ENCODE results near the gene SMIM11. TPM values are rescaled to one million over a fixed set of nuclear protein-coding genes. Genes with fewer than 3 reads are reported as not detected.

SMIM11 gene
- total RNA-seq: 2.8 and 3.1 TPM in 2 replicates

GRCh38 chr21:34374940-34375618 lies at the start of gene SMIM11:
TSS of gene SMIM11 (plus strand) at chr21:34375507. CDS start at chr21:34379505, 3,998 bp downstream.

GRCh38 chr21:34363733-34364132 lies 11.6 kb upstream of the SMIM11 start, which contains the start of gene KCNE2:
TSS of gene KCNE2 (plus strand) at chr21:34364006. CDS start at chr21:34370479, 6,473 bp downstream.

GRCh38 chr21:34423805-34424204 lies 48.5 kb downstream of the SMIM11 start, which contains the start of gene SMIM34:
TSS of gene SMIM34 (minus strand) at chr21:34423951. CDS start at chr21:34423839, 112 bp downstream.

Other genes starting within 250 kb of the SMIM11 start
- not detected in 2 replicates for gene KCNE2, start 11.5 kb upstream of the SMIM11 start, total RNA-seq
- not detected in 2 replicates for gene SMIM34, start 48.4 kb downstream of the SMIM11 start, total RNA-seq
- gene KCNE1, start 136.7 kb downstream of the SMIM11 start, total RNA-seq: under 0.01 TPM in 1 of 2 replicates, not detected in the other
- gene RCAN1, start 239.6 kb downstream of the SMIM11 start, total RNA-seq: 6.7 and 16.5 TPM in 2 replicates